ENCODE data around the gene ASB16.

GRCh38 chr17:44170499-44171201 is at the start of gene ASB16:
- TF ChIP-seq, protein P1, sequence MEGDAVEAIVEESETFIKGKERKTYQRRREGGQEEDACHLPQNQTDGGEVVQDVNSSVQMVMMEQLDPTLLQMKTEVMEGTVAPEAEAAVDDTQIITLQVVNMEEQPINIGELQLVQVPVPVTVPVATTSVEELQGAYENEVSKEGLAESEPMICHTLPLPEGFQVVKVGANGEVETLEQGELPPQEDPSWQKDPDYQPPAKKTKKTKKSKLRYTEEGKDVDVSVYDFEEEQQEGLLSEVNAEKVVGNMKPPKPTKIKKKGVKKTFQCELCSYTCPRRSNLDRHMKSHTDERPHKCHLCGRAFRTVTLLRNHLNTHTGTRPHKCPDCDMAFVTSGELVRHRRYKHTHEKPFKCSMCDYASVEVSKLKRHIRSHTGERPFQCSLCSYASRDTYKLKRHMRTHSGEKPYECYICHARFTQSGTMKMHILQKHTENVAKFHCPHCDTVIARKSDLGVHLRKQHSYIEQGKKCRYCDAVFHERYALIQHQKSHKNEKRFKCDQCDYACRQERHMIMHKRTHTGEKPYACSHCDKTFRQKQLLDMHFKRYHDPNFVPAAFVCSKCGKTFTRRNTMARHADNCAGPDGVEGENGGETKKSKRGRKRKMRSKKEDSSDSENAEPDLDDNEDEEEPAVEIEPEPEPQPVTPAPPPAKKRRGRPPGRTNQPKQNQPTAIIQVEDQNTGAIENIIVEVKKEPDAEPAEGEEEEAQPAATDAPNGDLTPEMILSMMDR (IDR thresholded peaks at IDR 0.05; ENCODE audit: poor library complexity, severe bottlenecking): no peak
- no peak for TF ChIP-seq POLR2AphosphoS5 (IDR thresholded peaks at IDR 0.05)
- no peak for TF ChIP-seq REST (IDR thresholded peaks at IDR 0.05; ENCODE audit: borderline replicate concordance)
